DOHH2 (cell line): ENCODE results near the gene CCL13.

Experiments
- CTCF ChIP-seq: fragments of 200-600 bp; sonication (generic); IDR thresholded peaks from one replicate; pipeline ENCODE4 v1.5.1; 2014; ENCODE audit warnings: antibody characterized with exemption, mild to moderate bottlenecking, low read depth, low read length; ENCODE audit not compliant: poor library complexity, severe bottlenecking
- EZH2phosphoT487 ChIP-seq: fragments of 200-600 bp; sonication (generic); IDR thresholded peaks from 2 replicates; pipeline ENCODE4 v1.6.1; 2017; ENCODE audit warnings: borderline replicate concordance, mild to moderate bottlenecking, antibody characterized with exemption, low read length, moderate library complexity, mixed read lengths

GRCh38 chr17:34354637-34355036, 1.6 kb upstream of the CCL13 start:
- TF ChIP-seq CTCF (no peak), EZH2phosphoT487 (no peak)
